Fibroblast of lung (primary cell): ENCODE results near the gene SLC66A2.

ENCODE experiments used
- EZH2 ChIP-seq: IDR thresholded peaks from 2 replicates; pipeline ENCODE4 v1.5.1; 2012; ENCODE audit warnings: low read length, control low read depth, mild to moderate bottlenecking; ENCODE audit errors: missing control alignments
- TF ChIP-seq, protein P1 (sequence below), 2 donors: IDR thresholded peaks in 1 of 2; conservative IDR thresholded peaks in 1 of 2; 1 replicate in 1 of 2; 2 replicates in 1 of 2; pipeline ENCODE4 v1.5.1; 2011 to 2012; ENCODE audit warnings: low read length in 2 of 2, control low read depth in 1 of 2, inconsistent platforms in 1 of 2, low read depth in 1 of 2, mild to moderate bottlenecking in 1 of 2

DNA sequence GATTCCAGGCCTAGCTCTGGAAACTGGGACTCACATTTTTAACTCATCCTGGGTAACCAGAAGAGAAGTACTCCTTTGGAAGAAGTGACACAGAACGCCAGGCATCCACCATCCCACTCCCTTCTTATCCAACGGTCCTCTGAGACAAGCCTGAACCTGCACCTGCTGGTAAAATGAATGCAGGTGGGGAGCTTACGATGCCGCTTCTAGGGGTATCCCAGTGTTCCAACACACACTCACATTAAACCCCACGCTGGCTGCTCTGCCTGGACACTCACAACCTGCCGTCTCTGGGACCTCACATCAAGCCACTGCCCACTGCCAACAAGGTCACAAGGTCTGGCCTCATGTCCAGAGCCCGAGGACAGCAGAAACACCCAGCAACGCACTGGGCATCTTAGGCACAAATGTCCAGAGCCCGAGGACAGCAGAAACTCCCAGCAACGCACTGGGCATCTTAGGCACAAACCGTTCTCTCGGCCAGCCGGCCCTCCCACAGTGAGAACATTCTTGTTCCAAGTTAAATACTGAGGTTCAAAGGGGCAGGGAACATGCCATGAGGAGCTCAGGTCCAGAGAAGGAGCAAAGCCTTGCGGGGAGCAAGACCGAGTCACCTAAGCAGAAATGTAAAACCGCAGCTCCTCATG lies 9.9 kb downstream of the SLC66A2 start:
- TF ChIP-seq, protein P1, sequence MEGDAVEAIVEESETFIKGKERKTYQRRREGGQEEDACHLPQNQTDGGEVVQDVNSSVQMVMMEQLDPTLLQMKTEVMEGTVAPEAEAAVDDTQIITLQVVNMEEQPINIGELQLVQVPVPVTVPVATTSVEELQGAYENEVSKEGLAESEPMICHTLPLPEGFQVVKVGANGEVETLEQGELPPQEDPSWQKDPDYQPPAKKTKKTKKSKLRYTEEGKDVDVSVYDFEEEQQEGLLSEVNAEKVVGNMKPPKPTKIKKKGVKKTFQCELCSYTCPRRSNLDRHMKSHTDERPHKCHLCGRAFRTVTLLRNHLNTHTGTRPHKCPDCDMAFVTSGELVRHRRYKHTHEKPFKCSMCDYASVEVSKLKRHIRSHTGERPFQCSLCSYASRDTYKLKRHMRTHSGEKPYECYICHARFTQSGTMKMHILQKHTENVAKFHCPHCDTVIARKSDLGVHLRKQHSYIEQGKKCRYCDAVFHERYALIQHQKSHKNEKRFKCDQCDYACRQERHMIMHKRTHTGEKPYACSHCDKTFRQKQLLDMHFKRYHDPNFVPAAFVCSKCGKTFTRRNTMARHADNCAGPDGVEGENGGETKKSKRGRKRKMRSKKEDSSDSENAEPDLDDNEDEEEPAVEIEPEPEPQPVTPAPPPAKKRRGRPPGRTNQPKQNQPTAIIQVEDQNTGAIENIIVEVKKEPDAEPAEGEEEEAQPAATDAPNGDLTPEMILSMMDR (conservative IDR thresholded peaks at IDR 0.05 in 1 of 2, IDR thresholded peaks at IDR 0.05 in 1 of 2; ENCODE audit: low read depth in 1 of 2, low read length in 2 of 2), result no peak
- no peak for TF ChIP-seq EZH2
